GM18520 (cell line): ENCODE results near the gene SUCNR1.

ENCODE experiments used
- ATAC-seq: cut with Tn5 transposase; IDR thresholded peaks from one replicate; pipeline ENCODE4 v1.9.1; 2021; ENCODE audit not compliant: unreplicated experiment

SUCNR1 gene

GRCh38 chr3:151933234-151933853 is 59.9 kb downstream of the SUCNR1 start:
- no peak for ATAC-seq
